Measurements from ENCODE around the gene SLMAP.

GRCh38 chr3:57808961-57809608, 53.0 kb downstream of the SLMAP start:
- TF ChIP-seq CTCF (IDR thresholded peaks at IDR 0.05) (no peak), EZH2 (IDR thresholded peaks at IDR 0.05; ENCODE audit: borderline replicate concordance, insufficient read depth, low read depth, low read length, poor library complexity, severe bottlenecking) (no peak)

All from B cell (primary cell).